B cell (primary cell): Measurements from ENCODE around the gene TAT. TPM values are rescaled to one million over a fixed set of nuclear protein-coding genes. Genes with fewer than 3 reads are reported as not detected.

Experiments used
- ATAC-seq: fragments of 200-7000 bp; cut with Tn5 transposase; one replicate; pipeline ENCODE4 v1.10.0; 2021; ENCODE audit warnings: low read depth, mild to moderate bottlenecking, moderate number of reproducible peaks, moderate library complexity
- CTCF ChIA-PET: fragments of 350-600 bp; sonication (Branson Sonifier 250); formaldehyde crosslinking; loops from one replicate; lab custom pipeline; 2021; ENCODE audit warnings: antibody characterized with exemption, inconsistent platforms; lab: Charles Lee
- POLR2A ChIA-PET: fragments of 350-600 bp; sonication (Branson Sonifier 250); formaldehyde crosslinking; loops from one replicate; lab custom pipeline; 2021; ENCODE audit warnings: antibody characterized with exemption; lab: Charles Lee
- DNase-seq: peaks from one replicate; pipeline ENCODE4 v3.0.0; 2013
- H2AFZ ChIP-seq: 2 replicates; pipeline ENCODE4 v1.6.1; 2012; ENCODE audit warnings: mild to moderate bottlenecking, low read depth, low read length; ENCODE audit not compliant: insufficient read depth, poor library complexity, severe bottlenecking
- H3K27ac ChIP-seq, 2 donors: 1 replicate in 1 of 2; 2 replicates in 1 of 2; pipeline ENCODE4 v1.5.1; 2012 to 2013; ENCODE audit warnings: low read length in 2 of 2, mild to moderate bottlenecking in 2 of 2, moderate library complexity in 1 of 2
- H3K27me3 ChIP-seq, 4 experiments: fragments of 200-600 bp in 1 of 4; sonication (generic) in 1 of 4; replicated peaks in 1 of 4; 1 replicate in 2 of 4; 2 replicates in 2 of 4; pipeline versions ENCODE4 v1.6.1 to v1.7.0; 2013 to 2016; ENCODE audit warnings: low read length in 3 of 4, mild to moderate bottlenecking in 2 of 4, mixed read lengths in 1 of 4, moderate library complexity in 1 of 4; ENCODE audit not compliant: insufficient read depth in 4 of 4, control insufficient read depth in 3 of 4; ENCODE audit errors: control extremely low read depth in 1 of 4
- H3K36me3 ChIP-seq, 2 experiments: replicated peaks in 1 of 2; 1 replicate in 1 of 2; 2 replicates in 1 of 2; pipeline versions ENCODE4 v1.6.1 to v1.7.1; 2013; ENCODE audit warnings: low read length in 1 of 2; ENCODE audit not compliant: insufficient read depth in 2 of 2, control insufficient read depth in 1 of 2; ENCODE audit errors: control extremely low read depth in 1 of 2, extremely low read depth in 1 of 2
- H3K4me1 ChIP-seq, 2 donors: fragments of 200-600 bp in 1 of 2; sonication (generic) in 1 of 2; 1 replicate in 1 of 2; 2 replicates in 1 of 2; pipeline versions ENCODE4 v1.5.1 to v1.6.1; 2013 to 2017; ENCODE audit warnings: low read length in 2 of 2; ENCODE audit not compliant: control insufficient read depth in 2 of 2, insufficient read depth in 2 of 2
- H3K4me2 ChIP-seq: replicated peaks from 2 replicates; pipeline ENCODE3; 2012; ENCODE audit warnings: mild to moderate bottlenecking, low read depth, low read length; ENCODE audit not compliant: poor library complexity, severe bottlenecking
- H3K4me3 ChIP-seq, 5 experiments: fragments of 200-600 bp in 1 of 5; sonication (generic) in 1 of 5; 1 replicate in 3 of 5; 2 replicates in 2 of 5; pipeline versions ENCODE4 v1.5.1 to v1.7.0; 2011 to 2016; ENCODE audit warnings: low read length in 4 of 5, mild to moderate bottlenecking in 4 of 5, low read depth in 2 of 5, control low read depth in 1 of 5, moderate library complexity in 1 of 5; ENCODE audit not compliant: insufficient read depth in 1 of 5; ENCODE audit errors: control extremely low read depth in 1 of 5, extremely low read depth in 1 of 5
- H3K79me2 ChIP-seq: fragments of 200-600 bp; sonication (generic); one replicate; pipeline ENCODE4 v1.6.0; 2016; ENCODE audit warnings: low read length; ENCODE audit not compliant: control insufficient read depth, insufficient read depth
- H3K9ac ChIP-seq: fragments of 200-600 bp; sonication (generic); 2 replicates; pipeline ENCODE4 v1.6.1; 2017; ENCODE audit warnings: mild to moderate bottlenecking, low read length, moderate library complexity
- H3K9me3 ChIP-seq, 3 donors: one replicate each; pipeline versions ENCODE4 v1.6.1 to v1.7.1; 2013; ENCODE audit warnings: low read length in 2 of 3; ENCODE audit not compliant: control insufficient read depth in 2 of 3, insufficient read depth in 1 of 3; ENCODE audit errors: control extremely low read depth in 1 of 3
- H4K20me1 ChIP-seq: 2 replicates; pipeline ENCODE4 v1.6.0; 2012; ENCODE audit warnings: mild to moderate bottlenecking, low read length; ENCODE audit not compliant: insufficient read depth, control insufficient read depth, poor library complexity, severe bottlenecking
- H3K27ac Mint-ChIP-seq: one replicate; pipeline ENCODE4 v1.8.0; 2021; ENCODE audit warnings: mixed read lengths
- H3K27me3 Mint-ChIP-seq: one replicate; pipeline ENCODE4 v1.8.0; 2021; ENCODE audit warnings: mixed read lengths
- H3K4me1 Mint-ChIP-seq: one replicate; pipeline ENCODE4 v1.8.0; 2021; ENCODE audit warnings: mixed read lengths
- H3K4me3 Mint-ChIP-seq: one replicate; pipeline ENCODE4 v1.8.0; 2021; ENCODE audit warnings: mixed read lengths
- H3K9me3 Mint-ChIP-seq: one replicate; pipeline ENCODE4 v1.8.0; 2022; ENCODE audit warnings: mixed read lengths; ENCODE audit not compliant: insufficient read depth
- EZH2 ChIP-seq: IDR thresholded peaks from 2 replicates; pipeline ENCODE4 v1.6.1; 2012; ENCODE audit warnings: borderline replicate concordance, low read depth, mild to moderate bottlenecking, moderate library complexity, low read length; ENCODE audit not compliant: insufficient read depth, poor library complexity, severe bottlenecking
- WGBS: methylation state at CpG from one replicate; pipeline ENCODE4 v1.1.5; 2013; ENCODE audit warnings: missing lambda C conversion rate; ENCODE audit not compliant: insufficient coverage; 5-methylcytosine and 5-hydroxymethylcytosine counted together
- intact Hi-C: fragments of 100-400 bp; cut with micrococcal nuclease; formaldehyde crosslinking; loops from one replicate; pipeline ENCODE4 v1.10.0; 2022
- polyA plus RNA-seq: library from polyadenylated mRNA; depleted of rRNA; stranded (reverse); fragments of >200 nt; gene quantifications from 2 replicates; pipeline ENCODE4 v1.2.3, GENCODE V29; 2012
- total RNA-seq, 2 donors: library from RNA; stranded (reverse); fragments of 120-200 nt in 1 of 2; gene quantifications; 1 replicate in 1 of 2; 2 replicates in 1 of 2; pipeline versions ENCODE4 v1.2.3 to v1.2.4, GENCODE V29; 2013 to 2022
- TF ChIP-seq, protein P1 (sequence below): fragments of 200-600 bp; IDR thresholded peaks from one replicate; pipeline ENCODE4 v1.8.0; 2022; ENCODE audit warnings: antibody characterized with exemption, mild to moderate bottlenecking

The TAT gene
- total and polyA plus RNA-seq, 2 donors (not counting 1 experiment from before 2014, with no cell fraction given) = not detected

DNA sequence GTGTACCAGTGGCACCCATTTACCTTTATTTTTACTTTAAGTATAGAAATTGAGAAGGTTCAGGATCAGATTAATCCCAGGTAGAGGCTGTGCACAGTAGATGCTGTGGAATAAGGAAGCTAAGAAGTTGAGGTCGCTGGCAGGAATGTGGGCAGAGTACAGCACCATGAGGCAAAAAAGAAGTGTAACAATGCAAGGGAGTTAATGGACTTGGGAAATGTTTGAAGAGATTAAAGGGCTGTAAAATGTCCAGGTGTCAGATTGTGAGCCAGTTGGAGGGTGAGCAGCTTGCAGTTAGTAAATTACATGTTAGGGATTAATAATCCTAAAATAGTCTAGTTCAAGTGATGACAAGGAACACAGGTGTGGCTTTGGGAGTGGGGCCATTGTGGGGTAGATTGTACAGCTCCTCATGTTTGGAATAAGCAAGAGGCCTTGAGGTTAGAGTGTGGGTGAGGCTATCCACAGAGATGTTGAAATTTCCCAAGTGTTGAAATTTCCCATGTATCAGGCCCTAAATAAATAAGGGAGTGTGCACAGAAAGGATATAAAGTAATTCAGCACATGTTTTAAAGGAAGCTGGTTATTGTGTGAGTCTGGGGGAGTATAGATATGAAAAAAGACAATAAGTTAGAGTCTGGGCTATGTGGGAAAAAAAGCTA is 21.5 kb downstream of the TAT start:
- intact Hi-C loops = no loop called here
- ATAC-seq (no peak), DNase-seq (no peak)
- no peaks in the 10 kb centered on the region for H3K79me2 ChIP-seq
- no peaks in the 10 kb centered on the region for H3K36me3 ChIP-seq
- peaks cover 3% of the 10 kb centered on the region for H3K9me3 Mint-ChIP-seq
- H3K27me3 Mint-ChIP-seq = peaks cover 3% of the 10 kb centered on the region
- no peak overlapping the region for H3K27ac ChIP-seq
- H3K4me3 ChIP-seq = no peak overlapping the region
- no peaks in the 10 kb centered on the region for H3K27me3 ChIP-seq
- H3K9ac ChIP-seq = no peak overlapping the region
- no peaks in the 10 kb centered on the region for H4K20me1 ChIP-seq
- H3K9me3 ChIP-seq = peaks cover 0 to 1% (median 0%) of the 10 kb centered on the region in 3 donors
- H3K4me1 Mint-ChIP-seq = peaks cover 8% of the 10 kb centered on the region
- ChIA-PET CTCF (interaction anchor here (0.6 to 4.1 kb wide), 7 partner anchors 10 to 145 kb away, joined by 3 to 19 read pairs (median 4); no protein-coding TSS in a partner anchor), POLR2A (no interaction called here)
- TF ChIP-seq EZH2 = no peak
- TF ChIP-seq, protein P1, sequence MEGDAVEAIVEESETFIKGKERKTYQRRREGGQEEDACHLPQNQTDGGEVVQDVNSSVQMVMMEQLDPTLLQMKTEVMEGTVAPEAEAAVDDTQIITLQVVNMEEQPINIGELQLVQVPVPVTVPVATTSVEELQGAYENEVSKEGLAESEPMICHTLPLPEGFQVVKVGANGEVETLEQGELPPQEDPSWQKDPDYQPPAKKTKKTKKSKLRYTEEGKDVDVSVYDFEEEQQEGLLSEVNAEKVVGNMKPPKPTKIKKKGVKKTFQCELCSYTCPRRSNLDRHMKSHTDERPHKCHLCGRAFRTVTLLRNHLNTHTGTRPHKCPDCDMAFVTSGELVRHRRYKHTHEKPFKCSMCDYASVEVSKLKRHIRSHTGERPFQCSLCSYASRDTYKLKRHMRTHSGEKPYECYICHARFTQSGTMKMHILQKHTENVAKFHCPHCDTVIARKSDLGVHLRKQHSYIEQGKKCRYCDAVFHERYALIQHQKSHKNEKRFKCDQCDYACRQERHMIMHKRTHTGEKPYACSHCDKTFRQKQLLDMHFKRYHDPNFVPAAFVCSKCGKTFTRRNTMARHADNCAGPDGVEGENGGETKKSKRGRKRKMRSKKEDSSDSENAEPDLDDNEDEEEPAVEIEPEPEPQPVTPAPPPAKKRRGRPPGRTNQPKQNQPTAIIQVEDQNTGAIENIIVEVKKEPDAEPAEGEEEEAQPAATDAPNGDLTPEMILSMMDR = no peak
- H3K27ac Mint-ChIP-seq = no peak overlapping the region
- no peak overlapping the region for H3K4me2 ChIP-seq
- no peaks in the 10 kb centered on the region for H3K4me1 ChIP-seq
- no peak overlapping the region for H2AFZ ChIP-seq
- H3K4me3 Mint-ChIP-seq = no peak overlapping the region
- WGBS = 83% methylated on average over 1 of the region's 1 CpG
